ENCODE results near the gene CAP2. TPM values are rescaled to one million over a fixed set of nuclear protein-coding genes. Genes with fewer than 3 reads are reported as not detected.

CAP2 gene
- total RNA-seq, 1 experiment from 2014 or later, result 11.5 TPM

DNA sequence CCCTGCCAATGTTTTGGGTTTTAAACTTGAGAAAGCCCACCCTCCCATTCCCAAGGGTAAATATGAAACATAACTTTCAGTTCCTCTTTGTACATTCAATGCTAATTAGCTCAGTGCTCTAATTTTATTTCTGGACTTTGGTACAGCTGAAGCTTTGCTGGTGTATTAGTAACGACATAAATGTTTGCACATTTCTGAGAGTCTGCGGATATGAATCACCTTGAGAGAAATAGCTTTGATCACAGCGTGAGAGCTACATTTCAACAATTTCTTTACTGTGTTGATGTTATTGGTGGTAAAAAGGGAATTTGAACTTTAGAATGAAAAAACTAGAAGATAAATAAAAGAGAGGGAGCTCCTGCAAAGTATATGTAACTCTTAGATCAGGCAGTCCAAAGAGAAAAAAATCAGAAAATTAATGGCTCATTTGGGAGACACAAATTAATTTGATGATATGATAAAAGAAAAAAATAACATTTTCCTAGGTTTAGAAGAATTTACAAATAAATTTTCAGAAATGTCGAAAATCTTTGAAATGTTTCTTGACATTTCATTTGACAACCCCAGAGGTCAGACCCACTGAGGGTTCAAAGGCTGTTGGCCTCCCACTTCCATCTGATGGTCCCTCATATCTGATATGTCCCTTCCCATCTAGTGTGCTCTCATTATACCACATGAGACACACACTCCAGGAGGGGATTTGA lies 38.5 kb upstream of the CAP2 start:
- Histone ChIP-seq H3K4me1 (ENCODE audit: insufficient read depth, low read length) (no peaks in the 10 kb centered on the region), H3K79me1 (ENCODE audit: insufficient read depth, low read depth, low read length, poor library complexity, severe bottlenecking) (no peaks in the 10 kb centered on the region), H3K23me2 (ENCODE audit: insufficient read length, low read depth, low read length, poor library complexity, severe bottlenecking) (no peaks in the 10 kb centered on the region), H3K4ac (ENCODE audit: low read depth, low read length) (no peak overlapping the region), H2BK5ac (ENCODE audit: insufficient read length, low read length) (no peak overlapping the region), H2AFZ (ENCODE audit: low read length) (no peak overlapping the region), H3K79me2 (ENCODE audit: insufficient read depth, low read length) (no peaks in the 10 kb centered on the region), H2AK5ac (ENCODE audit: insufficient read length, low read length) (no peak overlapping the region), H4K5ac (ENCODE audit: insufficient read length, low read depth, low read length) (no peak overlapping the region), H3T11ph (ENCODE audit: low read length) (no peak overlapping the region), H2BK120ac (ENCODE audit: low read depth, low read length, poor library complexity, severe bottlenecking) (no peak overlapping the region), H3K23ac (ENCODE audit: insufficient read length, low read depth, low read length) (no peak overlapping the region), H3K9ac (ENCODE audit: extremely low read depth, insufficient read length, low read length) (no peak overlapping the region), H4K20me1 (ENCODE audit: control insufficient read depth, insufficient read depth, insufficient read length) (no peaks in the 10 kb centered on the region), H4K8ac (replicated peaks; ENCODE audit: insufficient read length, low read depth, low read length) (no peak overlapping the region), H2BK15ac (ENCODE audit: low read depth, low read length) (no peak overlapping the region), H3K18ac (ENCODE audit: insufficient read length, low read depth, low read length) (no peak overlapping the region), H3K27me3 (ENCODE audit: insufficient read depth, low read length) (no peaks in the 10 kb centered on the region), H4K91ac (ENCODE audit: insufficient read length, low read depth, low read length) (no peak overlapping the region), H3K56ac (ENCODE audit: insufficient read length, low read depth, low read length) (no peak overlapping the region), H3K14ac (ENCODE audit: insufficient read depth, low read length) (no peak overlapping the region), H3K27ac (ENCODE audit: insufficient read length, low read depth, low read length) (no peak overlapping the region), H3K9me3 (ENCODE audit: control insufficient read depth, low read depth, low read length) (no peaks in the 10 kb centered on the region), H2BK20ac (ENCODE audit: low read depth, low read length, poor library complexity, severe bottlenecking) (no peak overlapping the region), H3K4me2 (ENCODE audit: insufficient read depth, insufficient read length, low read length) (no peak overlapping the region), H2BK12ac (ENCODE audit: insufficient read length, low read depth, low read length) (no peak overlapping the region)
- DNase-seq, result no peak
- H3K4me3 Mint-ChIP-seq, result no peak overlapping the region
- H3K36me3 Mint-ChIP-seq (ENCODE audit: insufficient read depth in 1 of 3, low read depth in 3 of 3), result no peaks in the 10 kb centered on the region
- TF ChIP-seq, protein P1, sequence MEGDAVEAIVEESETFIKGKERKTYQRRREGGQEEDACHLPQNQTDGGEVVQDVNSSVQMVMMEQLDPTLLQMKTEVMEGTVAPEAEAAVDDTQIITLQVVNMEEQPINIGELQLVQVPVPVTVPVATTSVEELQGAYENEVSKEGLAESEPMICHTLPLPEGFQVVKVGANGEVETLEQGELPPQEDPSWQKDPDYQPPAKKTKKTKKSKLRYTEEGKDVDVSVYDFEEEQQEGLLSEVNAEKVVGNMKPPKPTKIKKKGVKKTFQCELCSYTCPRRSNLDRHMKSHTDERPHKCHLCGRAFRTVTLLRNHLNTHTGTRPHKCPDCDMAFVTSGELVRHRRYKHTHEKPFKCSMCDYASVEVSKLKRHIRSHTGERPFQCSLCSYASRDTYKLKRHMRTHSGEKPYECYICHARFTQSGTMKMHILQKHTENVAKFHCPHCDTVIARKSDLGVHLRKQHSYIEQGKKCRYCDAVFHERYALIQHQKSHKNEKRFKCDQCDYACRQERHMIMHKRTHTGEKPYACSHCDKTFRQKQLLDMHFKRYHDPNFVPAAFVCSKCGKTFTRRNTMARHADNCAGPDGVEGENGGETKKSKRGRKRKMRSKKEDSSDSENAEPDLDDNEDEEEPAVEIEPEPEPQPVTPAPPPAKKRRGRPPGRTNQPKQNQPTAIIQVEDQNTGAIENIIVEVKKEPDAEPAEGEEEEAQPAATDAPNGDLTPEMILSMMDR (conservative IDR thresholded peaks at IDR 0.05), result no peak
- no peaks in the 10 kb centered on the region; the same call in 1 of the 2 replicates for H3K27me3 Mint-ChIP-seq (ENCODE audit: low read depth)
- no peaks in the 10 kb centered on the region; a peak in 1 of 5 replicates for H3K9me3 Mint-ChIP-seq
- WGBS (ENCODE audit: extremely low coverage, insufficient read length, low lambda C conversion rate), result no CpG with 5 or more reads among the region's 4 CpGs
- H3K4me1 Mint-ChIP-seq, result no peaks in the 10 kb centered on the region
- no peak overlapping the region for H3K27ac Mint-ChIP-seq
